Prostate gland (tissue), 2 donors: ENCODE results near the gene DYNC2LI1.

ENCODE experiments used
- CTCF ChIP-seq, 4 experiments: fragments of 200-600 bp in 2 of 4; fragments of 450-650 bp in 2 of 4; sonication (generic) in 2 of 4; IDR thresholded peaks; 1 replicate in 3 of 4; 2 replicates in 1 of 4; pipeline ENCODE4 v1.5.1; 2016 to 2019; ENCODE audit warnings: antibody characterized with exemption in 4 of 4, mild to moderate bottlenecking in 2 of 4, moderate library complexity in 2 of 4
- POLR2A ChIP-seq: fragments of 450-650 bp; IDR thresholded peaks from one replicate; pipeline ENCODE4 v1.6.1; 2016; ENCODE audit warnings: antibody characterized with exemption, mild to moderate bottlenecking
- POLR2AphosphoS5 ChIP-seq: sonication (generic); formaldehyde crosslinking; IDR thresholded peaks from one replicate; pipeline ENCODE4 v1.6.1; 2017; ENCODE audit warnings: antibody characterized with exemption

- TF ChIP-seq CTCF (IDR thresholded peaks at IDR 0.05) (no peak), POLR2A (no peak), POLR2AphosphoS5 (no peak)
Observed at GRCh38 chr2:43846140-43846793, 72.4 kb downstream of the DYNC2LI1 start.
